Stimulated activated memory B cell treated with anti-CD40 and anti-IgM and Interleukin-4, amounts not matched to agents 10 μg/mL and 1 μg/mL and 100 μg/mL, for 72 hours (primary cell): Measurements from ENCODE around the gene NSRP1.
"Not testable (repeated sequence)": the region's sequence is repeated elsewhere in the genome, so short reads cannot be mapped to it uniquely, and the experiment has no call there.

Source experiments
- ATAC-seq: fragments of 150-1000 bp; cut with Tn5 transposase; 2 replicates; pipeline ENCODE4 v1.10.0; 2021
- H3K27ac Mint-ChIP-seq: one replicate; pipeline ENCODE4 v1.8.0; 2022; ENCODE audit warnings: mild to moderate bottlenecking, mixed read lengths
- H3K27me3 Mint-ChIP-seq: one replicate; pipeline ENCODE4 v1.8.0; 2022; ENCODE audit warnings: mixed read lengths
- H3K36me3 Mint-ChIP-seq: one replicate; pipeline ENCODE4 v1.8.0; 2022; ENCODE audit warnings: mixed read lengths
- H3K4me1 Mint-ChIP-seq: one replicate; pipeline ENCODE4 v1.8.0; 2022; ENCODE audit warnings: mixed read lengths
- H3K4me3 Mint-ChIP-seq: one replicate; pipeline ENCODE4 v1.8.0; 2022; ENCODE audit warnings: mild to moderate bottlenecking, moderate library complexity, mixed read lengths
- H3K9me3 Mint-ChIP-seq: one replicate; pipeline ENCODE4 v1.8.0; 2022; ENCODE audit warnings: mixed read lengths

The NSRP1 gene

DNA sequence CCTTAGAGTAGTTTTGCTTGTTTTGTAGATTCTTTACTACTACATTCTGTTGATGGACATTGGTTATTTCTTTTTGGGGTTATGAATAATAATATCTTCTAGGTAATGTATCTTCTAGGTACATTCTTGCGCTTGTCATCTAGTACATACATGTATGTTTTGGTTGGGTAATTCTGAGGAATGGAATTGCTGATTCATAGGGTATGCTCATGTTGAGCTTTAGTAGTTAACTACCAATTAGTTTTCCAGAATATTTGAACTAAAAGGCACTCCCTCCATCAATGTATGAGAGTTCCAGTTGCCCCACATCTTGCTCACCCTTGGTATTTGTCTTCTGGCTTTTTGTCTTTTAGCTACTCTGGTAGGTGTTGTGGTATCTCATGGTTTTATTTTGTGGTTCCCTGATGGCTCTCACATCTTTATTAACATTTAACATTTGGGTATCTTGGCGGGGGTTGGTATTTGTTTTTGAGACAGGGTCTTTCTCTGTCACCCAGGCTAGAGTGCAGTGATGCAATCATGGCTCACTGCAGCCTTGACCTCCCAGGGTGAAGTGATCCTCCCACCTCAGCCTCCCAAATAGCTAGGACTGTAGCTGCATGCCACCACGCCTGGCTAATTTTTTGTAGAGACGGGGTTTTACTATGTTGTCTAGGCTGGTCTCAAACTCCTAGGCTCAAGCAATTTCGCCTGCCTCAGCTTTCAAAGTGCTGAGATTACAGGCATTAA lies 71.8 kb downstream of the NSRP1 start:
- H3K4me1 Mint-ChIP-seq = no peaks in the 10 kb centered on the region
- no peak overlapping the region for H3K27ac Mint-ChIP-seq
- H3K36me3 Mint-ChIP-seq = peaks cover 24% of the 10 kb centered on the region
- no peaks in the 10 kb centered on the region for H3K27me3 Mint-ChIP-seq
- no peak for ATAC-seq
- H3K4me3 Mint-ChIP-seq = no peak overlapping the region
- no peaks in the 10 kb centered on the region for H3K9me3 Mint-ChIP-seq

GRCh38 chr17:30191072-30191471 lies 74.5 kb downstream of the NSRP1 start:
- no peak overlapping the region for H3K27ac Mint-ChIP-seq

GRCh38 chr17:30196504-30196903 lies 79.9 kb downstream of the NSRP1 start:
- peaks cover 14% of the 10 kb centered on the region for H3K27me3 Mint-ChIP-seq
- peaks cover 5% of the 10 kb centered on the region for H3K4me1 Mint-ChIP-seq
- H3K27ac Mint-ChIP-seq = no peak overlapping the region
- no peaks in the 10 kb centered on the region for H3K9me3 Mint-ChIP-seq
- ATAC-seq = no peak
- H3K4me3 Mint-ChIP-seq = no peak overlapping the region
- H3K36me3 Mint-ChIP-seq = no peaks in the 10 kb centered on the region

More at GRCh38 chr17:30191072-30191471, 74.5 kb downstream of the NSRP1 start:
- ATAC-seq = no peak
- Mint-ChIP-seq H3K27me3 (no peaks in the 10 kb centered on the region), H3K9me3 (no peaks in the 10 kb centered on the region), H3K36me3 (peaks cover 8% of the 10 kb centered on the region), H3K4me1 (no peaks in the 10 kb centered on the region), H3K4me3 (no peak overlapping the region)

- Mint-ChIP-seq H3K9me3 (no peaks in the 10 kb centered on the region), H3K27me3 (peaks cover 18% of the 10 kb centered on the region), H3K4me1 (peaks cover 5% of the 10 kb centered on the region), H3K4me3 (no peak overlapping the region), H3K27ac (no peak overlapping the region), H3K36me3 (no peaks in the 10 kb centered on the region)
- no peak for ATAC-seq
Observed at GRCh38 chr17:30197416-30197815, 80.8 kb downstream of the NSRP1 start.

DNA sequence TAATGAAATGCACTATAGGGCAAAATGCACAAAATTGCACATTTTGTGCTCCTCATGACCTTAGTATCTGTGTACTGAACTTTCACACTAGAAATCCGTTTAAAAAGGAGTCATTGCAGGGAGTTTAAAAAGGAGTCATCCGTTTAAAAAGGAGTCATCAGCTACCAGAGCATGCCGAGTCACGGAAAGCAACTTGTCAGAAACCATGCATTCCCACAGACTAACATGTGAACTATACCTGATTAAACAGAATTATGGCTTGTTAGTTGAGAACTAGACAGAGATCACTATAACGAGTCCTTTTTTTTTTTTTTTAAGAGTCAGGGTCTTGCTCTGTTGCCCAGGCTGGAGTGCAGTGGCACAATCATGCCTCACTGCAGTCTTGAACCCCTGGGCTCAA lies 83.0 kb downstream of the NSRP1 start:
- peaks cover 30% of the 10 kb centered on the region for H3K27me3 Mint-ChIP-seq
- ATAC-seq = no peak
- no peak overlapping the region for H3K4me3 Mint-ChIP-seq
- H3K9me3 Mint-ChIP-seq = no peaks in the 10 kb centered on the region
- peaks cover 5% of the 10 kb centered on the region for H3K4me1 Mint-ChIP-seq
- no peaks in the 10 kb centered on the region for H3K36me3 Mint-ChIP-seq
- no peak overlapping the region for H3K27ac Mint-ChIP-seq

DNA sequence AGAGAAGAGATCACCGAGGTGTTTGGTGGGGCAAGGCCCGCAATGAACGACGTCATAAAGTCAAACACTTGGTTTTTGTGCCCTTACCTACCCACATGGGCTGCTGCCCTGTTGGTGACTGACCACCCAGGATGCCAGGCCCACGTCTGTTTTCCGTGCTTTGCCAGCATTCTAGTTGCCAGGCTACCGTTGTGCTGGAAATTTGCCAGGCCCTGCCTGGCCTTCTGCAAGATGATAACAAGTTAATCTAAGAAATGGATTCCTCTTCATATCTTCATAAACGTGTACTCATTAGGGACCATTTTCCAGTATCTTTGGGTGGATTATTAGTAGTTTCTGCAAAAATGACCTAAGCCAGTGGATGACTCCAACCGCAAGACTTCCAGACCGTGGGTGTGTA lies 83.5 kb downstream of the NSRP1 start:
- no peaks in the 10 kb centered on the region for H3K36me3 Mint-ChIP-seq
- H3K27me3 Mint-ChIP-seq = peaks cover 30% of the 10 kb centered on the region
- ATAC-seq = no peak
- H3K27ac Mint-ChIP-seq = no peak overlapping the region
- H3K4me1 Mint-ChIP-seq = peaks cover 5% of the 10 kb centered on the region
- no peaks in the 10 kb centered on the region for H3K9me3 Mint-ChIP-seq
- H3K4me3 Mint-ChIP-seq = no peak overlapping the region

DNA sequence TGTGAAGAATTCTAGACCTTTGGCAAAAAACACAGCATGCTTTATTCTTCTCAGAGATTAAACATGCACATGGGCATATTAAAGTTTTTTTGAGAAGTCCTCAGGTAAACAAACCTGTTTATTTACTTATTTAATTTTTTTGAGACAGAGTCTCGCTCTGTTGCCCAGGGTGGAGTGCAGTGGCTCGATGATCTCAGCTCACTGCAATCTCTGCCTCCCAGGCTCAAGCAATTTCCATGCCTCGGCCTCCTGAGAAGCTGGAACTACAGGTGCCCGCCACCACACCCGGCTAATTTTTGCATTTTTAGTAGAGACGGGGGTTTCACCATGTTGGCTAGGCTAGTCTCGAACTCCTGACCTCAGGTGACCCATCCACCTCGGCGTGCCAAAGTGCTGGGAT lies 84.0 kb downstream of the NSRP1 start:
- H3K4me3 Mint-ChIP-seq, H3K9me3 Mint-ChIP-seq, H3K4me1 Mint-ChIP-seq, H3K36me3 Mint-ChIP-seq, H3K27ac Mint-ChIP-seq, ATAC-seq: not testable (repeated sequence)
- H3K27me3 Mint-ChIP-seq = peaks cover 30% of the 10 kb centered on the region

DNA sequence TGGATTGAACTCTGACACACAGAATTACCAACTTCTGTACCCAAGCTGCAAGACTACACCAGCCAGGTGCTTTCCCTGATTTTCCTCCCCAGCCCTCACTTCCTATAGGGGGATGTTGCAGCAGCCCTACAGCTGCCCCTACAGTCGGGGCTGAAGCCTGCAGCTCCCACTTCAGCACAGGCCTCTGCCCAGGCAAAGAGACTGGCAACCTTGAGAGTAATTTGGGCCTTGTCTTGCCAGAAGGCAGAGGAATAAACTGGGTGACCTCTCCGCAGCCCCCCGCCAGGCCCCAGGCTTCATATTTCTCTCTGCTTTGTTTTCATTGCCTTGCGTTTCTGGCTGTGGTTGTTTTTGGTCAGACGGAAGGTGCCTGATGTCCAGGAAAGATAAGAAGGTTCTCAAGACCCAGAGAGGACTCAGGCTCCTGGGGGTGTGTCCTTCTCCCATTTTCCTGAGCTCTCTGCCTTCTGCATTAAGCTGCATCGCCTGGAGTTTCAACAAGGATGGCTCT lies 86.9 kb downstream of the NSRP1 start:
- H3K36me3 Mint-ChIP-seq = no peaks in the 10 kb centered on the region
- H3K4me3 Mint-ChIP-seq = no peak overlapping the region
- no peak overlapping the region for H3K27ac Mint-ChIP-seq
- no peaks in the 10 kb centered on the region for H3K9me3 Mint-ChIP-seq
- ATAC-seq = no peak
- peaks cover 12% of the 10 kb centered on the region for H3K4me1 Mint-ChIP-seq
- H3K27me3 Mint-ChIP-seq = peaks cover 36% of the 10 kb centered on the region

DNA sequence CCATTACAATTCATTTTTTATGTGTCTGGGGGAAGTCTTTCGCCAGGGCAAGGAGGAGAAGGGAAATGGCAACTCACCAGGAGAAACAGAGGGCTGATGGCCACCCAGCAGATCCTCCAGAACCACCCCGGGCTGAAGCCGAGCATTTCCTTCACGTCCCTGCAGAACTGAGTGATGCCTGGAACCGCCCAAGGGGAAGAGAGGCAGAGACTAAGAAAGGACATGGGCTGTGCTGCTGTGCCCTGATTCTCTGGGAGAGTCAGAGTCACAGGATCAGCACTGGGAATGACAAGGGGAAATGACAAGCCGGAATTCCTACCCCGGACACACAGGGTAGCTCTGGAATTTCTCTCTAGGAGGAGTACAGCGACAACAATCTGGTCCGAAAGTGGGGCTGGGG lies 91.0 kb downstream of the NSRP1 start:
- peaks cover 49% of the 10 kb centered on the region for H3K27me3 Mint-ChIP-seq
- H3K27ac Mint-ChIP-seq = peak overlapping the region; percentile 6
- H3K4me1 Mint-ChIP-seq = peaks cover 20% of the 10 kb centered on the region
- H3K36me3 Mint-ChIP-seq = no peaks in the 10 kb centered on the region
- no peaks in the 10 kb centered on the region for H3K9me3 Mint-ChIP-seq
- no peak overlapping the region for H3K4me3 Mint-ChIP-seq
- no peak for ATAC-seq

DNA sequence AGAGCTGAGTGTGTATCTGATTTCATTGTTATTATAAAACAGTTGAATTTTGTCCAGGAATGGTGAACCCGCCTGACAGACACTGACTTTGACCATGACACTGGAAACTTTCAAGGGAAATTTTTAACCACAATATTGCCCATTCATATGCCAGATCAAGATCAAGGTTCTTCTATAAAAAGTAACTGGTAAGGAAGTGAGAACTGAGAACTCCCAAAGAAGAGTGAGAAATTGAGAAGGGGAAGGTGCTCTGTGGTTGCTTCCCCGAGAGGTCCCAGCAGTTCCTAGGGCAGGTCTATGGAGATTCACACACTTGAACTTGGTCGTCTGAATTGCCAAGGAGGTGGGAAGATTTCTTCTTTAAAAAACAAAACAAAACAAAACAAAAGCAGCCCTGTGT lies 91.6 kb downstream of the NSRP1 start:
- no peak overlapping the region for H3K4me3 Mint-ChIP-seq
- peak overlapping the region; percentile 6 for H3K27ac Mint-ChIP-seq
- H3K4me1 Mint-ChIP-seq = peaks cover 26% of the 10 kb centered on the region
- H3K9me3 Mint-ChIP-seq = no peaks in the 10 kb centered on the region
- H3K27me3 Mint-ChIP-seq = peaks cover 43% of the 10 kb centered on the region
- ATAC-seq = no peak
- no peaks in the 10 kb centered on the region for H3K36me3 Mint-ChIP-seq

- H3K36me3 Mint-ChIP-seq = no peaks in the 10 kb centered on the region
- H3K4me1 Mint-ChIP-seq = peaks cover 30% of the 10 kb centered on the region
- H3K27me3 Mint-ChIP-seq = peaks cover 42% of the 10 kb centered on the region
- no peak for ATAC-seq
- H3K4me3 Mint-ChIP-seq = no peak overlapping the region
- no peaks in the 10 kb centered on the region for H3K9me3 Mint-ChIP-seq
- H3K27ac Mint-ChIP-seq = no peak overlapping the region
Observed at GRCh38 chr17:30209930-30210329, 93.3 kb downstream of the NSRP1 start.

- H3K4me3 Mint-ChIP-seq = no peak overlapping the region
- H3K9me3 Mint-ChIP-seq = no peaks in the 10 kb centered on the region
- peaks cover 46% of the 10 kb centered on the region for H3K27me3 Mint-ChIP-seq
- H3K36me3 Mint-ChIP-seq = no peaks in the 10 kb centered on the region
- H3K27ac Mint-ChIP-seq = no peak overlapping the region
- peaks cover 30% of the 10 kb centered on the region for H3K4me1 Mint-ChIP-seq
- no peak for ATAC-seq
Observed at GRCh38 chr17:30210366-30210765, 93.8 kb downstream of the NSRP1 start.

DNA sequence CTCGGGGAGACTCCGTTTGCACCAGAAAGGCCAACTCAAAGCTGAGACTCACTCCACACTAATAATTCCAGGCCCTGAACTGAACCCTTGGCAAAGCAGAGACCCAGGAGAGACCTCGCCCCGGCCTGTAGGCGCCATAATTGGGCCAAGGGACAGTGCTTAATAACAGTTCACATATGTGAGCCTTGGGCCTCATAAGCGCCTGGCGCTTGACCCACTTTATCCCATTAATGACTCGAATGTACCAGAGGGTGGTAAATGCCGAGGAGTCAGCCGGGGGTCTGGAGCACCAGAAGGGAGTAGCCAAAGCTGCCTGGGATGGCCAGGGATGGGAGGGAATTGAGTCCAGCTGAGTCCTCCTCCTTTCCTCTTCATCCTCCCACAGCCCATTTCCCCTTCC lies 94.3 kb downstream of the NSRP1 start:
- Mint-ChIP-seq H3K27ac (no peak overlapping the region), H3K36me3 (no peaks in the 10 kb centered on the region), H3K4me3 (no peak overlapping the region), H3K9me3 (no peaks in the 10 kb centered on the region), H3K4me1 (peaks cover 30% of the 10 kb centered on the region), H3K27me3 (peaks cover 52% of the 10 kb centered on the region)
- no peak for ATAC-seq

- Mint-ChIP-seq H3K9me3 (no peaks in the 10 kb centered on the region), H3K27me3 (peaks cover 53% of the 10 kb centered on the region), H3K27ac (no peak overlapping the region), H3K36me3 (no peaks in the 10 kb centered on the region), H3K4me1 (peaks cover 30% of the 10 kb centered on the region), H3K4me3 (no peak overlapping the region)
- ATAC-seq = no peak
Observed at GRCh38 chr17:30211371-30211770, 94.8 kb downstream of the NSRP1 start.

- Mint-ChIP-seq H3K4me1 (peaks cover 26% of the 10 kb centered on the region), H3K4me3 (no peak overlapping the region), H3K36me3 (no peaks in the 10 kb centered on the region), H3K9me3 (no peaks in the 10 kb centered on the region), H3K27ac (peak overlapping the region; percentile 86), H3K27me3 (peaks cover 49% of the 10 kb centered on the region)
- peak; percentile 90 for ATAC-seq
Observed at GRCh38 chr17:30212750-30213149, 96.1 kb downstream of the NSRP1 start.

- no peaks in the 10 kb centered on the region for H3K36me3 Mint-ChIP-seq
- peaks cover 46% of the 10 kb centered on the region for H3K27me3 Mint-ChIP-seq
- ATAC-seq = no peak
- no peak overlapping the region for H3K4me3 Mint-ChIP-seq
- H3K9me3 Mint-ChIP-seq = no peaks in the 10 kb centered on the region
- H3K4me1 Mint-ChIP-seq = peaks cover 23% of the 10 kb centered on the region
- H3K27ac Mint-ChIP-seq = no peak overlapping the region
Observed at GRCh38 chr17:30217054-30217453, 100.4 kb downstream of the NSRP1 start.
